Measurements from ENCODE around the gene ANXA5.
A peak's percentile ranks its signal among the peaks of the same experiment; 100 is the strongest.

Gene ANXA5

GRCh38 chr4:121737846-121738554 lies 41.2 kb upstream of the ANXA5 start:
- no peaks in the 10 kb centered on the region for H3K4me1 ChIP-seq (ENCODE audit: insufficient read depth, low read length, severe bottlenecking)
- H3F3A ChIP-seq (ENCODE audit: insufficient read depth, low read length) = no peaks in the 10 kb centered on the region
- H3K9me3 ChIP-seq (ENCODE audit: low read length) = no peaks in the 10 kb centered on the region
- no peak overlapping the region for H3K9ac ChIP-seq (ENCODE audit: low read length)
- H4K20me1 ChIP-seq (ENCODE audit: insufficient read depth, low read length) = no peaks in the 10 kb centered on the region
- H3K4me2 ChIP-seq (ENCODE audit: low read length) = no peak overlapping the region
- H3K27ac ChIP-seq (ENCODE audit: low read depth, low read length, poor library complexity, severe bottlenecking) = no peak overlapping the region
- TF ChIP-seq CTCF (IDR thresholded peaks at IDR 0.05; ENCODE audit: low read length) (no peak), EZH2 (IDR thresholded peaks at IDR 0.05; ENCODE audit: borderline replicate concordance, low read length) (no peak)
- no peaks in the 10 kb centered on the region for H3K36me3 ChIP-seq (ENCODE audit: insufficient read depth, low read length)
- H3K27me3 ChIP-seq (ENCODE audit: insufficient read depth, low read length) = no peaks in the 10 kb centered on the region
- no peaks in the 10 kb centered on the region for H3K9me2 ChIP-seq (ENCODE audit: low read depth, low read length)
- no peak overlapping the region for H3K4me3 ChIP-seq (ENCODE audit: low read depth, low read length, poor library complexity, severe bottlenecking)
- H3K79me2 ChIP-seq (ENCODE audit: insufficient read depth, low read length) = no peaks in the 10 kb centered on the region
- H2AFZ ChIP-seq (ENCODE audit: low read length) = no peak overlapping the region

GRCh38 chr4:121736735-121737351 lies 40.1 kb upstream of the ANXA5 start:
- Histone ChIP-seq H3K36me3 (ENCODE audit: insufficient read depth, low read length) (no peaks in the 10 kb centered on the region), H3K27ac (ENCODE audit: low read depth, low read length, poor library complexity, severe bottlenecking) (no peak overlapping the region), H2AFZ (ENCODE audit: low read length) (no peak overlapping the region), H3K4me1 (ENCODE audit: insufficient read depth, low read length, severe bottlenecking) (no peaks in the 10 kb centered on the region), H3K4me2 (ENCODE audit: low read length) (no peak overlapping the region), H3K4me3 (ENCODE audit: low read depth, low read length, poor library complexity, severe bottlenecking) (no peak overlapping the region), H3K27me3 (ENCODE audit: insufficient read depth, low read length) (no peaks in the 10 kb centered on the region), H3K9me2 (ENCODE audit: low read depth, low read length) (no peaks in the 10 kb centered on the region), H3K79me2 (ENCODE audit: insufficient read depth, low read length) (no peaks in the 10 kb centered on the region), H3K9me3 (ENCODE audit: low read length) (no peaks in the 10 kb centered on the region), H3K9ac (ENCODE audit: low read length) (no peak overlapping the region), H3F3A (ENCODE audit: insufficient read depth, low read length) (no peaks in the 10 kb centered on the region), H4K20me1 (ENCODE audit: insufficient read depth, low read length) (no peaks in the 10 kb centered on the region)
- TF ChIP-seq EZH2 (IDR thresholded peaks at IDR 0.05; ENCODE audit: borderline replicate concordance, low read length) = no peak
- peak; percentile 45 for TF ChIP-seq CTCF (IDR thresholded peaks at IDR 0.05; ENCODE audit: low read length)

- no peaks in the 10 kb centered on the region for H3K4me1 ChIP-seq (ENCODE audit: insufficient read depth, low read length, severe bottlenecking)
- H3K4me3 ChIP-seq (ENCODE audit: low read depth, low read length, poor library complexity, severe bottlenecking) = no peak overlapping the region
- H3K27me3 ChIP-seq (ENCODE audit: insufficient read depth, low read length) = no peaks in the 10 kb centered on the region
- H2AFZ ChIP-seq (ENCODE audit: low read length) = no peak overlapping the region
- no peaks in the 10 kb centered on the region for H3K36me3 ChIP-seq (ENCODE audit: insufficient read depth, low read length)
- no peaks in the 10 kb centered on the region for H3K9me2 ChIP-seq (ENCODE audit: low read depth, low read length)
- TF ChIP-seq EZH2 (IDR thresholded peaks at IDR 0.05; ENCODE audit: borderline replicate concordance, low read length) (no peak), CTCF (IDR thresholded peaks at IDR 0.05; ENCODE audit: low read length) (no peak)
- no peak overlapping the region for H3K4me2 ChIP-seq (ENCODE audit: low read length)
- no peaks in the 10 kb centered on the region for H4K20me1 ChIP-seq (ENCODE audit: insufficient read depth, low read length)
- no peaks in the 10 kb centered on the region for H3F3A ChIP-seq (ENCODE audit: insufficient read depth, low read length)
- no peaks in the 10 kb centered on the region for H3K79me2 ChIP-seq (ENCODE audit: insufficient read depth, low read length)
- no peak overlapping the region for H3K27ac ChIP-seq (ENCODE audit: low read depth, low read length, poor library complexity, severe bottlenecking)
- H3K9ac ChIP-seq (ENCODE audit: low read length) = no peak overlapping the region
- no peaks in the 10 kb centered on the region for H3K9me3 ChIP-seq (ENCODE audit: low read length)
These were observed 37.8 kb upstream of the ANXA5 start for GRCh38 chr4:121734571-121734970.

All from OCI-LY1 (cell line).